ENCODE results near the gene GNAQ.

GNAQ gene

DNA sequence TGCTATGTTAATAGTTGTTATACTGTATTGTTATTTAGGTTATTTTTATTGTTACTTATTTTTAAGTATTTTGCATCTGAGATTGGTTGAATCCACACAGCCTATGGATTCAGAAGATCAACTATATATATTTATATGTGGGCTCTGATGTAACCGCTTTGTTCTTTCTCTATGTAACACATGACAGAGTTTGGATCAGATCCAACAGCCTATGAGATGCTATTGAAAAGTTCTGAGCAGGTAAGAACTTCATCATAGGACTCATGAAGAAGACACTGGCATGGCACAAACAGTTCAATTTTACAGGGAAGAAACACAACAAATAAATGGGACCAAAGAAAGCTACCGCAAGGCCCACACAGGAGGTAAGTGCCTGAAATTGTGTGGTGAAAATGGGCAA lies 93.4 kb downstream of the GNAQ start:
- no peak for DNase-seq

DNA sequence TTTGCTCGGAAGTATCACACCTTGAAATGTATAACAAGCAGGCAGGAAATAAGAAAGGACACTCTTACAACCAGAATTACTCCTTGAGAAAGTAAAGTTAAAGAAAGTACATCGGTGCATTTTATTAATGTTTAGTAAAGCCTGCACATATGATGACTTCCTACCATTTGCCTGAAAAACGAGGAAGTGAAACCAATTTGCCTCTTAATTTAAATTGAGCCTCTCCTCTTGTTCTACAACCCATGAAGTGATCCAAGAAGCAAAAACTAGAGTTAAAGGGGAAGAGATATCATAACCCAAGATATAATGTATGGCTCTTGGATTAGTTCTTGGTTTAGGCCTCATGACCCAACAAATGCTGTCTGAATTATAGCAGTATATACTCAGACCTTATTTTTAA lies 95.6 kb downstream of the GNAQ start:
- no peak for DNase-seq

DNA sequence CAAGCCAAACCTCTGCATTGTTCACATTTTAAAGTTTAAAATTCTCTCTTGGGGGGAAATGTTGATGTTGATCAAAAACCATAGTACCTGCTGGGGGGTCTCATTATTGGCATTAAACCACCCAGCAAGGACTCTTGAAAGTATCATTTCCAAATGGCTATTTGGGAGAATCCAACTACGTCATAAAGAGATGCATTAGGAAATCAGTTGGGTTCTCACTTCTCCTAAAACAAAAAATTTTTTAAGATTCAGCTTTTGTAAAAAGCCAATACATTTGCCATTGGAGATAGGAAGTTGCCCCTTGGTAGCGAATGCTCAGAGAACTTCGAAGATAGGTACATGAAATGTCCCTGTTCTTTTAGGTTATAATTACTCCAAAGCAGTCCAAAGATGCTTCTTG lies 96.4 kb downstream of the GNAQ start:
- no peak for DNase-seq

DNA sequence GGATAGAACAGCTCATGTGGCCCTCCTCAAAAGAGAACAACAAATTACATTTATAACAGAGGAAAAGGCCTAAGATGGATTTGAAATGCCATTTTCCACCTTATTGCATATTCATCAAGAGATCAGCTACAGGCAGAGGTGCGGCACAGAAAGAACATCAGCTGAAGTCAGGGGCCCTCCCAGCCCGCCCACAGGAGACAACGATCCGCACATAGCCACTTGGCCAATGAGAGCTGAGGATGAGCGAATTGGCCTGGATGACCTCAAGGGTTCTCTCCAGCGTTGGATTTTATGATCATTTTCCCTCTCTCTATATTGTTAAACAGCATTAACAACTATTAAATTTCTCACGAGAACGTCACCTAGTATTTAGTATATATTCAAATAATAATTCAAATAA lies 97.6 kb downstream of the GNAQ start:
- no peak for DNase-seq

DNA sequence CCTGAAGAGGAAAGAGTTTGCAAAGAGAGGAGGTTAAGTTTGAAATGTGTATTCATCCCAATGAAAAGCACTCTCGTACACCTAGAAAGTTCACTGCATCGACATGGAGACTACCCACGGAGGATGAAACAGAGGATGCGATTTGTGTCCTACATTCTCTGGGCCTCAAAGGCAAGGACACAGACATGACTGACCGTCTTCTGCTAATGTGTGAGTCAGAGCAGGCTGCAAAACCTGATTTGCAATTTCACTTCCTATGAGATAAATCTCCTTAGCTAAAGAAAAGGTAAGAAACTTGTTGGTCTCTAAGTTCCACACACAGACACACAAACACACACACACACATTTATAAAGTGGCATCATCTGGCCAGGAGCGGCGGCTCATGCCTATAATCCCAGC lies 98.6 kb downstream of the GNAQ start:
- no peak for DNase-seq

DNA sequence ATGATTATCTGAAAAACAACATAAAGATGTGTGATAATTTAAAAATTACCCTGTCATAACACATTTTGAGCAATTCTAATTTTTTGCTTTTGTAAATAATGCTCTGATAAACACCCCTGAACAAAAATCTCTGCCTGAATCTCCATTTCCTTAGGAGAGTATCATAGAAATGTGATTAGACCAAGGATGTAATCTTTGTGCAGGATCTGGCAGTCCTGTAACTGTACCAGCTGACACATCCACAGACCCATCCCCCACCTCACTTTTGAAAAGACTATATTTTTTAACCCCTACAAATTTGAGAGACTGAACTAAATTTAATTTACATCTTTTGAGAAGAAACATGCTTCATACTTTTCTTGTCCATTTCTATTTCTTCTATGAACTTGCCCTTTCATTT lies 101.7 kb downstream of the GNAQ start:
- DNase-seq: no peak

DNA sequence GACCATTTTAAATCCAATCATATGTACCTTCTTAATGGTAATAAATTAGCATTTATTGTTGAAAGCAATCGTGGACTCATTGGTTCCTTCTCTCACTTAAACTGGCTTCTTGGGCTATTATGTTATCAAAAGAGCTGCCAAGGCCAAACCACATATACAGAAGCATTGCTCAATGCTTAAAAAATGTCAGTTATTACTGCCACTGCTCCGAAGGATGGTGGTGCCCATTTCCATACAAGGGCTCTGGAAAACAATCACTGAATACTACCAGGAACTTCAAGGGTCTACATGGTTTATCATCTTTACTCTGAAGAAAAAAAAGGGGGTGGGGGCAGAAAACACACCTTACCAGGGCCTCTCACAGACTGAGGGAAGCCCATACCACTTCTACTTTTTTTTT lies 104.3 kb downstream of the GNAQ start:
- no peak for DNase-seq

DNA sequence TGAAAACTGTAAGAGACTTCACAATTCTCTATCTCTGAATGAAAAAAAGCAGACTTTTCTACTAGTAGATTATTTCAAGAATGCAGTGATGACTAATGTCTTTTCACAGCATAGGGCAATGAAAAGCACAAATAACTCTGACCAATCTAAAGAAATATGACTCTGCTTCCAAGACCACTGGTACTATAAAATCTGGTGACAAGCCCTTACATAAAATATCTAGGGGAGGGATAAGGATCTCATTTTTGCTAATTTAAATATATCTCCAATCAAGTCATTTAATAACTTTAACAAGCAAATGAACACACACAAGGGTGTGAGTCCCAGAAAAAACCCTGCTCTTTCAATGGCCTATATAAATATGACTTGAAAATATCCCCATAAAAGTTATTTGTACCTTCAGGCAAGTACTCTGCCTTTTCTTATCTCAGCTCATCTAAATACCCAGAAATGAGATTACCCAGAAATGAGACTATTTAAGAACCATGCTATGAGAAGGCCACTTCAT lies 105.2 kb downstream of the GNAQ start:
- DNase-seq: no peak

DNA sequence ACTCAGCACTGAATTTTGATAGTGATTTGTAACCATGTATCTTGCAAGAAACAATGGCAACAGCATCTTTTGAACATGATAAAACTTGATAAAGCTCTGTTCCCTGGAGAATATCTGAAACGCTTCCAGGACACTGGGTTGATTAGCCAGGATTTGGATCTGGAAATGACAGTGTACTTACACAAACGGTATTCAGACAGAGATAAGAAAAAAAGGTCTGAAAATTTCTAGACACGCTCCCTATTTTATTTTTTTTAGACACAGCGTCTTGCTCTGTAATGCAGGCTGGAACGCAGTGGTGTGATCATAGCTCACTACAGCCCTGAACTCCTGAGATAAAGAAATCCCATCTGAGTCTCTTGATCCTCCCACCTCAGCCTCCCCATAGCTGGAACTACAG lies 109.0 kb downstream of the GNAQ start:
- no peak for DNase-seq

DNA sequence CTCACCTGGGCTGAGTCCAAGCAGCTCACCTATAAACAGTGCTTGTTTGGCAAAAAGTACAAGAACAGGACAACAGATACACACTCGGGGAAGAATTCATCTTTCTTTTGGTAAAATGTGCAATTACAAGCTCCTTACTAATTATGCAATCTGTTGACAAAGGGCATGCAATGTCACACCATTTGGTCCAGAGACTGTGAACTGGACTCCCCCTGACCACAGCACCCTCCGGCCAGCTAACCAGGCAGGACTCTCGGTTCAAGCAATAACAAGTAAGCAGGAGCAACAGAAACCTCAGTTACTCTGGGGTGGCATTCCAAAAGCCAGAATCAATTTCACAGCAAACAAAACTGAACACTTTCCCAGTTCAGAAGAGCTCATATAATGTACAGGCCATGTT lies 113.8 kb downstream of the GNAQ start:
- DNase-seq: no peak

DNA sequence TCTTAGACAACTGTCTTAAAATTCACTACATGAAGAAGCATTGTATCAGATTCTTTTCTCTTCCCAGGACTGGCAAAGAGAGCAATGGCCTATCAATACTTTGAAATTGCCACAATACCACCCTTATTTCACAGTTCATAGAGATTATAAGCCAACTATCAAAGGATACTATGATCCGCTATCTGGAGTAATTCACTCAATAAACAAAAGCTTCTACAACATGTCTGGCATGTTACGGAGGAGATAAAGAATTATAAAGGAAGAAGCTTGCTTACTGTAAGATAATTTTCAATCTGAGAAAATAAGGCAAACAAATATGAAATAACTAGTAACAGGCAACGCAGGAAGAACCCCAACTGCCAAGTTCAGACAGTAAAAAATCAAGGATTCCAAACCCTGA lies 114.8 kb downstream of the GNAQ start:
- DNase-seq: no peak

DNA sequence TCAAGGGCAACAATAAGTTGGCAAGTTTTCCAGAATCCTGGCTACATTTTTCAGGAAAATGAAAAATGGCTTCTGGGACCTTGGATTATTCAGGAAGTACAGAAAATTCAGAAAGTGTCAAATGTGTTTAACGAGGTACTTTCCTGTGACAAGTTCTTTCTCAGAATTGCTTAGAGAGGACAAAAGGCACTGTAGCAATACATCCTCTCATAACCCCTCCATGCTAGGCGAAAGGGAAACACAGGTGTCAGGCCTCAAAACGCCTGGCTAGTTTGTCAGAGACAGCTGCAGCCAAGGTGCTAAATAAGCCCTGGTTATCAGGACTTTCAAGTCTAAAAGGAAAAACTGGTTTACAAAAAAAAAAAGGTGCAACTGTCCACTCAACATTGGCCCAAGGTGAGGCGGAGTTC lies 115.2 kb downstream of the GNAQ start:
- DNase-seq: no peak

DNA sequence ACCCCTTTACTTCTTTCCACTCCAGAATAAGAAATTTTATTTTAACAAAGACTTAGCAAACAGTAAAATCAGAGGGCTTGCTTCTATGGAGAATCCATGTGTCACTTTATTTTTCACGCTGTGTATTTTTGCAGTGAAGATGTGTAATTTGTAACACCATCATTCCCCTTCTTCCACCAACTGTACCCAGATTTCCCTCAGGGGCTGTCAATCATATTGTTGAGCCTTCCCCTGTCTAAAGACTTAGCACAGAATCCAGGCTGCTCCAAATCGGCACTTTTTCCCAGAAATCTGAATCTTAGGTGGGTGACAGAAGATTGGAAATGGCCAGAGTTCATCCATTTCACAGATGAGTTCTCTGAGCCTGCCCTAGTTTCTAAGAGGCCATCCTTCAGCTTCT lies 115.9 kb downstream of the GNAQ start:
- DNase-seq: no peak

DNA sequence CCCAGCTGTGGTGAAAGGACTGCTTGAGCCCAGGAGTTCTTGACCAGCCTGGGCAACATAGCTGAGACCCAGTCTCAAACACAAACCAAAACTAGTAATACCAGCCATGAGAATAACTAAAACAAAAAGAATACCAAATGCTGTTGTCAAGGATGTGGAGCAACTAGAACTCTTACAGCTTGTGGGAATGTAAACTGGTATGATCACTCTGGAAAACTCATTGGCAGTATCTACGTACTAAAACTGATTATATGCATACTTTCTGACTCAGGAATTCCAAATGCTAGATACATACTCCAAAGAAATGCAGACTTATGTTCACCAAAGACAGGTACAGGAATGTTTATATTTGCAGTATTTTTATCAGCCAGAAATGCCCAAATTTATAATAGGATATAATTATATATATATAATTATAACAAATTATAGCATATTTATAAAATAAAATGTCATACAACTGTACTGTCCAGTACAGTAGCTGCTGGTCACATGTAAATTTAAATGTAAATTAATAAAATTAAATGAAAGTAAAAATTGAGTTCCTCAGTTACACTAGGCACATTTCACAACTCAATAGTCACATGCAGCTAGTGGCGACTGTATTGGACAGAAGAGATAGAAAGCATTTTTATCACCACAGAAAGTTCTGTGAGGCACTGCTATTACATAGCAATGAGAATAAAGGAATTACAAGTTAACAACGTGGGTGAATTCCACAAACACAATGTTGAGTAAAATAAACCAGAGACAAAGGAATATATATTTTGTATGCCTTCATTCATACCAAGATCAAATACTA lies 118.5 kb downstream of the GNAQ start:
- no peak for DNase-seq

DNA sequence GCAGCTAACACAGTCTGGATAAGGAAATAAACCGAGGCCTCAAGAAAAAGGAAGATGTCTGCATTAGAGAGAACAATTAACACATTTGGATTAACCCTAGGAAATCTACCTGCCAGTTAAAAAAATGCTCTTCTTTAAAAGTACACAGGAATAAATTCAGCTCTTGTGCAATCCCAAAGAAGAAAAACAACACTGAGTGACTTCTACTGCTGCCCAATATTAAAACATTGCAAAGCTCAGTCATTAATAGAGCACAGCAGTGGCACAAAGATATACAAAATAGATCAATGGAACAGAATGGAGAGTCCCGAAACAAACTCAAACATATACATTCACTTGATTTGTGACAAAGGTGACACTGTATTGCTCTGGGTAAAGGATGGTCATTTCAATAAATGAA lies 119.7 kb downstream of the GNAQ start:
- DNase-seq: no peak

DNA sequence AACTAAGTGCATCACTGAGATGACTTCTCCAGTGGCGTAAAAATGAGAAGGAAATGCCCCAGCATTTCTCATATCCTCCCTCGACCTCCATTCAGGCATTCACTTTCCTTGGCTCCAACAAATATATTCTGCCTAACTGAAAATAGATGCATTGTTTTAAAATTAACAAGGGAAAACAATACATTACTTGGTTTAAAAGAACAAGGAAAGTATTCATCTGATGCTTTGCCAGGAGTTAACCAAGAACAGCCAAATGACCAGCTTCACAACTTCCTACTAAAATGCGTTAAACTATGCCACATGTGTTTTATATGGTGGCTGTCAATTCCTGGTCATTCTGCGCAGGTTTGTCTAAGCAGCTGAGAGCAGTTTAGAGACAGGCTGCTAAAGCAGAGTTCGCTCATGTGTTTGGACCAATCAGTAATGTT lies 121.4 kb downstream of the GNAQ start:
- no peak for DNase-seq

DNA sequence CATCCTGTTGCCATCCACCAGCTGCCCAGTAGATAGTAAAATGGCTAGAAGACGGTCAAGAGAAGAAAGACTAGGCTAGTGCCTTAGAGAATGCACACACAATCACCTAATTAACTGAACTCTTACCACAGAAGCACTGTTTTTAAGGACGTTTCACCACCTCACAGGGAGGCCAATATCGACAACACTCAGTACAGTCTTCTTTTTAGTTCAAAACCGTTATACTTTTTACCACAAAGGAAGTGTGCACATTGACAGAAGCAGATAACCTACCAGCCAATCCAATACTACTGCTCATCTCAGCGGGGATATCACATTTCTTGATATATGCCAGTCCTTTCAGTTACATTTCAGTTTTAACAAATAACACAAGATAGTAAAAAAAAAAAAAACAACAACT lies 122.3 kb downstream of the GNAQ start:
- DNase-seq: no peak

DNA sequence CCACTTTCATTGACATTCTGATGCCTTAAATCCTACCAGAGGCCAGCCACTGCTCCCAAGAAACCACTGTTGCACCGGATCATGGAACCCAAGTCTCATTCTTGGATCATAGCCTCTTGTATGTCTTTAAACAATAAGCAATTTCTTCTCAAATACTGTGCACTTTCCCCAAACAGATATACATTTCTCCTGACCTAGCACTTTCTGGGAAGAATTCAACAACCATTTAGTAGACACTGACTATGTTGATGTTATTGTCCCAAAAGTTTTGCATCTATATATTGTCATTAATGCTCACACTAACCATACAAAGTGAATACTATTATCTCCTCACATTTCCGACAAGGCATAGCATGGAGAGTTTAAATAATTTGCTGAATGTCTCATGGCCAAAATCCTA lies 123.3 kb downstream of the GNAQ start:
- DNase-seq: no peak

DNA sequence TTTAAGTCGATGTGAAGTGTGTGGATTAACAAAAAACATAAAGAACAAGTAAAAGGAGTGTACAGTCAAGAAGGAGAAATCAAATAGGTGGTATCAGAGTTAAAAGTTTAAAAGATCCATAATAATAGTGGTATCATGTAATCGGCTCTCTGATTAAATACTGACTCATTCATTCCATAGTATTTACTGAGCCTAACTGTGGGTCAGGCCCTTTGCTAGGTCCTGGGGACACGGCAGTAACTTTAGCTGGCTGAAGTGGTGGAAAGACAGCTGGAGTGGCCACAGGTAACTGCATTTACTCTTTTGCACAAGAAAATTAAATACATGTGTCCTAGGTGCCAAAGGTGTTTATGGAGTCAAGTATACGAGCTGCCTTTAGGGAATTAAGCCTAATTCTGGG lies 124.0 kb downstream of the GNAQ start:
- no peak for DNase-seq

DNA sequence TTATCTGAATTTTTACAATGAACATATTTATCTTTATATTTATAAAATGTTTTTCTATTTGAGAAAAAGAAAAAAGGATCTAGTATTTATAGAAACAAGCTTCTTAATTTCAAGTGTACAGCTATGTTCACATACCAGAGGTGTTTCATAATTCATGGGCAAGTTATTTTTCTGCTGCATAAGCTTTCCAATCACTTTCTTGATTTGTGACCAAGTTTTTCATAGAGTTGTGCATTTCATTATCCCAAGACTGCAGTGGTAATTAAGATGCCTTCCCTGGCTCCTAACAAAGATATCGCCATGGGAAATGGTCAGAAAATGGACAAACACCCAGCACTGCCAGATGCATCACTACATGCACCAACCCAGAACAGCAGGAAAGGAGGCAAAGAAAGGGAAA lies 124.6 kb downstream of the GNAQ start:
- DNase-seq: no peak

DNA sequence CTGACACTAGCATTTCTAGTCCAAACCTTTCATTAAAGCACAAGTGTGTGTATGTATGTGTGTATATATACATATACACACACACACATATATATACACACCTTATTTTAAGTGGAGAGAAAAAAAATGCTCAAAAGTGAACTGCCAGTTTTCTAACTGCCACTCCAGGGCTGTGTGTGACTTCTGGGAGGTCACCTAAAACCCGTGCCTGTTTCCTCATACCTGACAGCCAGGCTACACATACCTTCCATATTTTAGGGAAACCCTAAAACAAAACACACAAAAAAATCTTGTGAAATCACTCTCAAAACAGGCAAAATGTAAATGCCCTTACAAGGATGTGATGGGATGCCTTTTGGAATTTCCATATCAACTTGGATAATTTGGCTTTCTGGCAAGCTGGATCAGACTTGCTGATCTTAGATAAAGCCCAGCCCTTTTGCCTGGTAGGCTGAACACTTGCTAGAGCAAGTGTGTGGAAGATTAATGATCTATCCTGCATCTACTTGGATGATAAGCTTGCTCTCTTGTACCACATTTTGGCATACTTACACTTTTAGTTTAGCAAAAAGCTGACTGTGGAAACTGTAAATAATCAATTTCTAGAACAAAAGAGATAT lies 127.8 kb downstream of the GNAQ start:
- DNase-seq: no peak

DNA sequence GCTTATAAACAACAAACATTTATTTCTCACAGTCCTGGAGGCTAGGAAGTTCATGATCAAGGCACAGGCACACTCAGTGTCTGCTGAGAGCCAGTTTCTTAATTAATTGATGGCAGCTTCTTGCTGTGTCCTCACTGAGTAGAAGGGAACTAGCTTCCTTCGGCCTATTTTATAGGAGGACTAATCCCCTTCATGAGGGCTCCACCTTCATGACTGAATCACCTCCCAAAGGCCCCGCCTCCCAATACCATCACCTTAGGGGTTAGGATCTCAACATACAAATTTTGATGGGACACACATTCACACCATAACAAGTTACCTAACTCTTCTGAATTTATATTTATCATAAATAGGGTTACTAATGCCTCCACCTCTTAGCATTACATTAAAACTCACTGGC lies 129.8 kb downstream of the GNAQ start:
- DNase-seq: no peak

DNA sequence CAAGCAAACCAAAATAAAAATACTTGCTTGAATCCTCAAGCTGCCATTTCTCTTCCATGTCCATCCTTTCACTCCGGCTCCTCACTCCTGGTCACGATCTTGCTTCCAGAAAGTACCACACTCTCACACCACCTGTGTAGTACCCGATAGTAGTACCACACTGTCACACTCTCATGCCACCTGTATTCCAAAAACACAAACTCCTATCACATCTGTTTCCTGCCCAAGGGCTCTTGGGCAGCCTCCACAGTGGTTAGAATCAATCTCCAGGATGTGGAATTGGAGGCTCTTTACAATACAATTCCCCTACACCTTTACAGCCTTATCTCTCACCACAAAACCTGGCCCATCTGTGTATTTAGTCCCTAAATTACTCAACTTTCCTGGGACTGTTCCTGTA lies 130.6 kb downstream of the GNAQ start:
- DNase-seq: no peak

DNA sequence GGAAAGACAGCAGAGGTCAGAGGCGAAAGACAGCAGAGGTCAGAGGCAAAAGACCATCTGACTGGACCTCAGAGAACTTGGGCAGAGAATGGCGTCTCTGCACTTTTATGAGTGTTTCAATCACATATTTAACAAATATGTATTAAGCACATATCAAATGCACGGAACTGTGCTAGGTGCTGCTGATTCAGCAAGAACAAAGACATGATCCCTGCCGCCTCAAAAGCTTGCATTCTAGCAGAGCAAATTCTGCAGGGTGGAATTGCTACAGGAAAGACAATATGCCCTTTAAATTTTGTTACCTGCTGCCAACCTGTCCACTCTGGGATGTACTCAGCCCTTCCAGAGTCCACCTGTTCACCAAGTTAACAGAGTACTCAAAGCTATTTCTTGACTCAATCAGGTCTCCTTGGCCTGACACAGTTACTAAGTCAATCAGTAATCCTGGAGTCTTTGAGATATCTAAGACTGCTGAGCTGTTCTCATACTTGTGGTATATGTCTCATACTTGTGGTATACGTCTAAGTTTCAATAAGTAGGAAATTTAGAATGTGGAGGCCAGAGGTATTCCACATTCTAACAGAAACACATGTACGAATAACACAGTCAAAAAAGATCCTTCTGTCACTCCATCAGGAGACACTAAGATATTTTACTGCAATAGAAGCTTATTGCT lies 131.8 kb downstream of the GNAQ start:
- DNase-seq: no peak
